Fibroblast of pulmonary artery (primary cell): ENCODE measurements around the gene CHERP.
"Not testable (repeated sequence)": the region's sequence is repeated elsewhere in the genome, so short reads cannot be mapped to it uniquely, and the experiment has no call there.

Experiments
- DNase-seq: peaks from one replicate; pipeline ENCODE4 v3.0.0-alpha.2; 2010; ENCODE audit warnings: low read depth
- H3K4me3 ChIP-seq: replicated peaks from 2 replicates; pipeline ENCODE4 v1.5.1; 2011; ENCODE audit warnings: low read depth, mild to moderate bottlenecking, control low read depth, low read length, moderate library complexity
- CTCF ChIP-seq: IDR thresholded peaks from 2 replicates; pipeline ENCODE4 v1.5.1; 2011; ENCODE audit warnings: mild to moderate bottlenecking, control low read depth, low read length, inconsistent platforms; ENCODE audit errors: missing control alignments

The CHERP gene

GRCh38 chr19:16554776-16555175 lies 12.5 kb upstream of the CHERP start:
- TF ChIP-seq CTCF = no peak
- no peak for DNase-seq
- H3K4me3 ChIP-seq = no peak overlapping the region

- not testable (repeated sequence) for DNase-seq, H3K4me3 ChIP-seq
Observed at GRCh38 chr19:16551902-16552301, 9.7 kb upstream of the CHERP start.

- no peak for DNase-seq
- TF ChIP-seq CTCF = no peak
- H3K4me3 ChIP-seq = no peak overlapping the region
Observed at GRCh38 chr19:16548956-16549355, 6.7 kb upstream of the CHERP start.

- no peak for TF ChIP-seq CTCF
- no peak for DNase-seq
- no peak overlapping the region for H3K4me3 ChIP-seq
Observed at GRCh38 chr19:16544473-16545231, 2.4 kb upstream of the CHERP start.

GRCh38 chr19:16543734-16544133 lies 1.5 kb upstream of the CHERP start:
- DNase-seq, H3K4me3 ChIP-seq: not testable (repeated sequence)

- peak overlapping the region; percentile 94 for H3K4me3 ChIP-seq
- TF ChIP-seq CTCF = no peak
- DNase-seq = no peak
Observed at GRCh38 chr19:16542910-16543472, 754 bp upstream of the CHERP start.

- DNase-seq = peak; percentile 30
- peak overlapping the region; percentile 94 for H3K4me3 ChIP-seq
- no peak for TF ChIP-seq CTCF
Observed at GRCh38 chr19:16541526-16542044, 652 bp downstream of the CHERP start.

- no peak for DNase-seq
- no peak for TF ChIP-seq CTCF
- peak overlapping the region; percentile 94 for H3K4me3 ChIP-seq
Observed at GRCh38 chr19:16540948-16541347, 1.3 kb downstream of the CHERP start.
